GM18520 (cell line): ENCODE results near the gene TMPRSS6.
"Not testable (repeated sequence)": the region's sequence is repeated elsewhere in the genome, so short reads cannot be mapped to it uniquely, and the experiment has no call there.

Source experiments
- ATAC-seq: cut with Tn5 transposase; IDR thresholded peaks from one replicate; pipeline ENCODE4 v1.9.1; 2021; ENCODE audit not compliant: unreplicated experiment

Gene TMPRSS6

GRCh38 chr22:37089434-37089833, 20.1 kb downstream of the TMPRSS6 start:
- ATAC-seq: no peak

DNA sequence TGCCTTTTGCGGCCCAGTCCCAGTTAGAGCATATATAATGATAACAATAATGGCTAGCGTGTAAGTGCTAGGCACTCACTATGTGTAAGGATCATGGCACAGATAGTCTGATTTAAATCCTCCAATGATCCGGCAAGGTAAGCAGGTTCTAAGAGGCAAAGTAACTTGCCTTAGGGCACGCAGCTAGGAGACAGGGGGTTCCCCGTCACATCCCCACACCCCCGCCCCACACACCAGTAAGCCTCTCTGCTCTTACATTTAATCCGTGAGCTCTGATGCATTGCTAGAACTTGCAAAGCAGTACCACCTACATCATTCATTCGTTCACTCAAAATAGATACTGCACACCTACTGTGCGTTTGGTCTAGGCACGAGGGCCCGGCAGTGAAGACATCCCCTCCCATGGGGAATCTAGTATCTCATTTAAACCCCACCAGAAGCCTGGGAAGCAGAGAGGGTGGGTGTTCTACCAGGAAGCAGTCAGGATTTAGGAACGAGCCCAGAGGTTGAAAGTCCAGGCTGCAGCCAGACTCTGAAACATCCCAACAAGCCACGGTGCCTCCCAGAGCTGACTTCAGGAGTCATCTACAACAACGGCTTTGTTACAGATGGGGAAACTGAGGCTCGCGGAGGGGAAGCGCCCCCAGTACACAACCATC, 20.6 kb downstream of the TMPRSS6 start:
- ATAC-seq: no peak

GRCh38 chr22:37088108-37088605, 21.4 kb downstream of the TMPRSS6 start:
- ATAC-seq: no peak

GRCh38 chr22:37086184-37086583, 23.3 kb downstream of the TMPRSS6 start:
- no peak for ATAC-seq

DNA sequence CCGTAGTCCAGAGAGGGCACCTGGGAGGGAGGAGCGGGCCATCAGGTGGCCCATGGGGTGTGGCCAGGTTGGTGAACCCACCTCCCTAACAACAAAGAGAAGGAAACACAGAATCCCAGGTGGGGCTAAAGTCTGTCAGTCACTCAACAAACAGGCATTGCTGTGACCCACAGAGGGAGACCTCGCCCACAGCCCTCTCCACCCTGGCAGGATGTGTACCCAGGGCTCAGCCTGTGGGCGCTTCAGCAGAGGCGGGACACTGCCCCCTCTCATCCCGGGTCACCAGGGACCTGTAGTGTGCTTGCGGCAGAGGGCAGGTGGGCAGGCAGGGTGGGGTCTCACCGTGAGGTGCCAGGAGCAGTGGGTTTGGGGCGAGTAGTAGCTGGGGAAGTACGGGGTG, 25.1 kb downstream of the TMPRSS6 start:
- ATAC-seq: no peak

DNA sequence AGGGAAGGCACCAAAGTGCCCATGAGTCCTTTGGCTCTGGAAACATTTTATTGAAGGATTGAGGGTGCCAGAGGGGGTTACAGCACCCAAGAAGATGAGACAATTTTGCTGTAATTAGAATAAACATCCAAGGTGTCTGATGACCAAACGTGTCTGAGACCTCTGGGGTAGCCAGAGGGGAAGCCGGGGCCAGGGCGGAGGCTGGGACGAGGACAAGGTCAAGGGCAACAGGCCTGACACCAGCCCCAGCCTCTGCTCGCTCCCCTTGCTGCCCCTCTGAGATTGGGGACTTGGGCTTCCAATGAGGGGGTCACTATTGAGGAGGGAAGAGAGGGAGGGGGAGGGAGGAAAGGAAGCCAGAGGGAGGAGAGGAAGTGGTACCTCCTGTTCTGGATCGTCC, 25.6 kb downstream of the TMPRSS6 start:
- no peak for ATAC-seq

DNA sequence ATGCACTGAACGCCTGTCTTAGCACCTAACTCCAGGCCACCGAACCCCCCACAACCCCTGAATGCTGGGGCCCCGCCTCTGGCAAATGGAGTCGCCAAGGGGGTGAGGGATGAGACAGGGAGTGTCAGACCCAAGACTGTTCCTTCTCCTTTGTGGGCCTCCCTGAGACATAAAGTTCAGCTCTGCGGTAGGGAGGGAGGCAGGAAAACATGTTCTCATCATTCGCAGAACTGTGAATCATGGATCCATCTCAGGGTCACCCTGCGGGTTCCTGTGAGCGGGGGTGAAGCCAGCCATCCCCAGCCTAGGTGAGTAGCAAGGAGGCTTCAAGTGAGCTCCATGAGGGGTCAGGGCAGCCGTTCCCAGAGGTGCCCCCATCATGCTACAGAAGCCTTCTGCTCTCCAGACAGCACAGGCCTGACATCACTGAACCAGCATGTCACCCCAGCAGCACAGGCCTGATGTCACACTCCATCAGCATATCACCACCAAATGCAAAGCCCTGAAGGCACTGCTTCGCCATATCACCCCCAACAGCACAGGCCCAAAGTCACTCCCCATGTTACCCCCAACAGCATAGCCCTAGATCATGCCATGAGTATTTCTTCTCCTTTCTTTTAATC, 27.2 kb downstream of the TMPRSS6 start:
- ATAC-seq: no peak

DNA sequence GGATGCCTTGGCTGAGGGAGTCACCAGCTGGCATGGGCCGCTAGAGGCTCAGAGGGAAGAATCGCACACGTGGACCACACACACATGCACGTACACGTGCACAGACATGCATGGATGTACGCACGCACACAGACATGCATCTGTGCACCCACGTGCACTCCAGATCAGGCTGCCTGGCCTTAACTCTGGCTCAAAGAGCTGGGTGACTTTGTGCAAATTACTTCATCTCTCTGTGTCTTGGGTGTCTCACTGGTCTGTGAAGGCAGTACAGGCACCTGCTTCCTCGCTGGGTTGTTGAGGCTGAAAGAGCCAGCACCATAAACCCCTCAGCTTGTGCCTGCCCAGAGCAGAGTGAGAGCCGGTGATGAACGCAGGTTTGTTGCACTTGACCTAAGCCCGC, 28.7 kb downstream of the TMPRSS6 start:
- ATAC-seq: no peak

DNA sequence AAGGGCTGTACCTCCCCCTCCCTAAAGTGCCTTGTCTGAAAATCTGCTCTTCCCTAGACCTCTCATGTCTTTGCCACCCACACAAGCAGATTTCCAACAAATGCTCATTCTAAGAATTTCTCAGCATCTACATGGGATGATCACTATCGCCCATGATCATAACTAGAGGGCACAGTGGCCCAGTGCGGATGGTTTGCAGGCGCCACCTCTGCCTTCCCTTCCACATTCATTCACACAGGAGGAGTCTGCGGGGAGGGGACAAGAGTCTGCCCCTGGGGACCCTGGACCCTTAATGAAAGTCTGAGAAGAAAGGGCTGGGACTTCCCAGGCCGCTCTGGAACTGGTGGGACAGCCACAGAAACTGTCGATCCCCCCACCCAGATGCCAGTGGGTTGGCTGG, 29.1 kb downstream of the TMPRSS6 start:
- ATAC-seq: no peak

GRCh38 chr22:37079668-37080171, 29.8 kb downstream of the TMPRSS6 start:
- no peak for ATAC-seq

DNA sequence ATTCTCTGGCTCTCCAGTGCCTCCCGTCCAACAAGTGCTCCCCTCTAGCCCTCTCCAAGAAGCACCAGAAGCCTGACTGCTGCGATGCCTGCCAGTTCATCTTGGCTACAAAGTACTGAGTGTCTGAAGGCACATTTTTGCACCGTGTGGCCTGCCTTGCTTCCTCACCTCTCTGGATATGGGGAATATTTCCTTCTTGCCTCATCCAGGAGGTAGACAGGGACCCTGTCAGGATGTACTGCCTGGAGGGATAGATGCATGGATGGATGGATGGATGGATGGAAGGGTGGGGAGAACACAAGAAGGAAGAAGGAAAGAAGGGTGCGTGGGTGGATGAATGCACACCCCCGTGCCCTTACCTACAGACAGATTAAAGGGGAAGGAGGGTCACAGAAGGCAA, 30.4 kb downstream of the TMPRSS6 start:
- no peak for ATAC-seq

DNA sequence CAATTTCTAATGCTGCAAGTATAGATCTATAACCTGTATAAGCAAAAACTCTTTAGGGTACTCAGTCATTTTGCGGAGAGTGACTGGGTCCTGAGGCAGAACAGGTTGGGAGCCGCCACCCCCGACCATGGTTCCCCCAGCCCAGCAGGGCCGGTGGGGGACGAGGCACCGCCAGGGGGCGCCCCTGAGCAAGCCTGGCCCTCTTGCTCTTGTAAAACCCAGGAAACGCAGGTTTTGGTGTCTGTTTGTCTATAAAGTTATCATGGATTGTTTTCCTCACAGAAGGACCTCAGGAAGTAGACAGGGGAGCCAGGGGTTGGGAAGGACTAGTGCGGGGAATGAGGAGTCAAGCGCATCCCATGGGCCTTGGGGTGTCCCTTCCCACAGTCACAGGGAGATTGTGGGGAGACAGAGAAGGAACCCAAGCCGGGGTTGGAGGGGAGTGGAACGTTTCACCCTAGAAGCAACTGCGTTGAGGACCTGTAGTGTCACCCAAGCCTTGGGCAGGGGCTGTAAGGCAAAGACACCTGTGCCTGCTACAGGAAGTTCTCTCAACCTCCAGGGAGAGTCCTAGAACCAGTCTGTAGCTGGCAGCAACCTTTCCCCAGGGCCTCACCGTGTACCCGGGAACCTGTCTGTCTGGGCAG, 31.6 kb downstream of the TMPRSS6 start:
- ATAC-seq: no peak

- no peak for ATAC-seq
These were observed 33.6 kb downstream of the TMPRSS6 start for GRCh38 chr22:37075822-37076433.

DNA sequence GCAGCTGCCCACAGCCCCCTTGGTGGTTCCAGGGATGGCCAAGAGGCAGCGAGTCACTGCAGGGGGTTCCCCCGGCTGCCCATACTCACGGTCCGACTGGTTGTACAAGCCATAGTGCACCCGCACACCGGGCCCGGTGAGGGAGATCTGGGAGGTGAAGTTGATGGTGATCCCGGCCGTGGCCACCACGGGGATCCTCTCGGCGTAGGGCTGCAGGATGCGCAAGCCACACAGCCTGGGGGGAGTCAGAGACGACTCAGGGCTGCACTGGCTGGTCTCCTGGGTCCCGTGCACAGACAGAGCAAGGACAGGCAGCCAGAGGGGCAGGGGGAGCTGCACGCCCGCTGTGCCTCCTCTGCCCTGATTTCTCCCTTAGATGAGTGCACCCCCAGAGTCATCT, 34.5 kb downstream of the TMPRSS6 start:
- no peak for ATAC-seq

- ATAC-seq: no peak
These were observed 35.0 kb downstream of the TMPRSS6 start for GRCh38 chr22:37074537-37074936.

GRCh38 chr22:37072673-37073072, 36.8 kb downstream of the TMPRSS6 start:
- ATAC-seq: no peak

- not testable (repeated sequence) for ATAC-seq
These were observed 37.5 kb downstream of the TMPRSS6 start for GRCh38 chr22:37071850-37072592.

GRCh38 chr22:37070744-37071143, 38.8 kb downstream of the TMPRSS6 start:
- no peak for ATAC-seq

- no peak for ATAC-seq
These were observed 39.2 kb downstream of the TMPRSS6 start for GRCh38 chr22:37070334-37070733.

GRCh38 chr22:37069719-37070118, 39.8 kb downstream of the TMPRSS6 start:
- ATAC-seq: no peak

DNA sequence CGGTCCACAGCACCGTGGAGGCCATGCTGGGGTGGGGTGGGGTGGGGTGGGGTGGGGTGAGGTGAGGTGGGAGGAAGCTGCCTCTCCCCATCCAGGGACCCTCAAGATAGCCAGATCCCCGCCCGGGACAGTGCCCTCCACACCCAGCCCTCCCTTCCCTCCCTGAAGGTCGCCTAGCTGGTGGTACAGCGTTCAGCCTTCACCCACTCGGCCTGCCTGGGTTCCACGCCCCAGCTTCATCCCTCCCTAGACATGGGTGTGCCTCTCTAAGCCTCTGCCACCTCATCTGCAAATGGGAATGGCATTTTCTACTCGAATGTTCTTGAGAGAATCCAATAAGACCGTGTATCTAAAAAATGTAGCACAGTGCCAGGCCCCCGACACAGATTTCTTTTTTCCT, 40.2 kb downstream of the TMPRSS6 start:
- no peak for ATAC-seq
